GM19025 (cell line): ENCODE measurements around the gene TTLL13.

ENCODE experiments used
- ATAC-seq: cut with Tn5 transposase; IDR thresholded peaks from one replicate; pipeline ENCODE4 v1.9.1; 2021; ENCODE audit warnings: mild to moderate bottlenecking, low read depth, moderate library complexity; ENCODE audit not compliant: unreplicated experiment

The TTLL13 gene

GRCh38 chr15:90249203-90249863 lies at the start of gene TTLL13:
TSS of gene TTLL13 (plus strand) at chr15:90249556. CDS start at chr15:90250631, 1,075 bp downstream.
- peak; percentile 63 for ATAC-seq

GRCh38 chr15:90200534-90201129 lies 48.7 kb upstream of the TTLL13 start:
- ATAC-seq, result peak; percentile 12

GRCh38 chr15:90201130-90201943 lies 48.0 kb upstream of the TTLL13 start, which contains the start of gene SEMA4B:
TSS of gene SEMA4B (plus strand) at chr15:90201330. CDS start at chr15:90201579, 249 bp downstream.
- ATAC-seq, result peak; percentile 74

GRCh38 chr15:90201944-90202375 lies 47.4 kb upstream of the TTLL13 start:
- ATAC-seq, result no peak

GRCh38 chr15:90202929-90203328 lies 46.4 kb upstream of the TTLL13 start:
- ATAC-seq, result no peak

GRCh38 chr15:90203473-90203872 lies 45.9 kb upstream of the TTLL13 start:
- ATAC-seq, result no peak

GRCh38 chr15:90203922-90204321 lies 45.4 kb upstream of the TTLL13 start:
- no peak for ATAC-seq

GRCh38 chr15:90205050-90205848 lies 44.1 kb upstream of the TTLL13 start:
- ATAC-seq, result no peak

GRCh38 chr15:90205886-90206285 lies 43.5 kb upstream of the TTLL13 start:
- ATAC-seq, result no peak

- no peak for ATAC-seq
Measured at GRCh38 chr15:90207252-90207651, 42.1 kb upstream of the TTLL13 start.

- ATAC-seq, result no peak
Measured at GRCh38 chr15:90208356-90208755, 41.0 kb upstream of the TTLL13 start.

GRCh38 chr15:90209591-90209990 lies 39.8 kb upstream of the TTLL13 start:
- ATAC-seq, result peak; percentile 48

GRCh38 chr15:90210593-90210992 lies 38.8 kb upstream of the TTLL13 start:
- no peak for ATAC-seq

GRCh38 chr15:90211009-90211408 lies 38.3 kb upstream of the TTLL13 start:
- ATAC-seq, result no peak

- ATAC-seq, result no peak
Measured at GRCh38 chr15:90211440-90212143, 37.8 kb upstream of the TTLL13 start.

- no peak for ATAC-seq
Measured at GRCh38 chr15:90212221-90213098, 36.9 kb upstream of the TTLL13 start.

GRCh38 chr15:90213122-90213817 lies 36.1 kb upstream of the TTLL13 start:
- no peak for ATAC-seq

- ATAC-seq, result no peak
Measured at GRCh38 chr15:90213818-90214204, 35.5 kb upstream of the TTLL13 start.
